ENCODE measurements around the gene SPATA31C1.

DNA sequence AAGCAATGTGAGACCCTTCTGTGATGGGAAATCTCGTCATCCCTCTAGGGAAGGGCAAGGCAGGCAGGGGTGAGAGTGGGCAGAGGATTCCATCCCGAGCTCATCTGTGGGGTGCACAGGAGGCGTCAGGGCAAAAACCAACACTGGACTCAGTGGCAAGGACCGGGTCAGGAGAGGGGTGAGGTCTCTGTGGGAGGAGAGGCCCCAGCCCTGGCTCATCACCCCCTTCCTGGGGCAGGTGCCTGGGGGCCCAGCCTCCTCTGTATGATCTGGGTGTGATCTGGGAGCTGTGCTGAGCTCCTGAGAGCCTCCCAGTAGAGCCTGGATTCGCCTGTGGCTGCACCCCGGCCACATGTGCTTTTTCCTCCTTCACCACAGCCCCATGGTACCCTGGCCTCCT is 34.5 kb upstream of the SPATA31C1 start:
- TF ChIP-seq, protein P1, sequence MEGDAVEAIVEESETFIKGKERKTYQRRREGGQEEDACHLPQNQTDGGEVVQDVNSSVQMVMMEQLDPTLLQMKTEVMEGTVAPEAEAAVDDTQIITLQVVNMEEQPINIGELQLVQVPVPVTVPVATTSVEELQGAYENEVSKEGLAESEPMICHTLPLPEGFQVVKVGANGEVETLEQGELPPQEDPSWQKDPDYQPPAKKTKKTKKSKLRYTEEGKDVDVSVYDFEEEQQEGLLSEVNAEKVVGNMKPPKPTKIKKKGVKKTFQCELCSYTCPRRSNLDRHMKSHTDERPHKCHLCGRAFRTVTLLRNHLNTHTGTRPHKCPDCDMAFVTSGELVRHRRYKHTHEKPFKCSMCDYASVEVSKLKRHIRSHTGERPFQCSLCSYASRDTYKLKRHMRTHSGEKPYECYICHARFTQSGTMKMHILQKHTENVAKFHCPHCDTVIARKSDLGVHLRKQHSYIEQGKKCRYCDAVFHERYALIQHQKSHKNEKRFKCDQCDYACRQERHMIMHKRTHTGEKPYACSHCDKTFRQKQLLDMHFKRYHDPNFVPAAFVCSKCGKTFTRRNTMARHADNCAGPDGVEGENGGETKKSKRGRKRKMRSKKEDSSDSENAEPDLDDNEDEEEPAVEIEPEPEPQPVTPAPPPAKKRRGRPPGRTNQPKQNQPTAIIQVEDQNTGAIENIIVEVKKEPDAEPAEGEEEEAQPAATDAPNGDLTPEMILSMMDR (IDR thresholded peaks at IDR 0.05), result no peak
- no peak for TF ChIP-seq POLR2AphosphoS5 (IDR thresholded peaks at IDR 0.05)
- TF ChIP-seq POLR2A (IDR thresholded peaks at IDR 0.05), result no peak
